HG03442 (cell line): ENCODE measurements around the gene DKK2.

Source experiments
- ATAC-seq: cut with Tn5 transposase; IDR thresholded peaks from one replicate; pipeline ENCODE4 v1.9.1; 2021; ENCODE audit warnings: mild to moderate bottlenecking, moderate library complexity; ENCODE audit not compliant: unreplicated experiment

DKK2 gene

DNA sequence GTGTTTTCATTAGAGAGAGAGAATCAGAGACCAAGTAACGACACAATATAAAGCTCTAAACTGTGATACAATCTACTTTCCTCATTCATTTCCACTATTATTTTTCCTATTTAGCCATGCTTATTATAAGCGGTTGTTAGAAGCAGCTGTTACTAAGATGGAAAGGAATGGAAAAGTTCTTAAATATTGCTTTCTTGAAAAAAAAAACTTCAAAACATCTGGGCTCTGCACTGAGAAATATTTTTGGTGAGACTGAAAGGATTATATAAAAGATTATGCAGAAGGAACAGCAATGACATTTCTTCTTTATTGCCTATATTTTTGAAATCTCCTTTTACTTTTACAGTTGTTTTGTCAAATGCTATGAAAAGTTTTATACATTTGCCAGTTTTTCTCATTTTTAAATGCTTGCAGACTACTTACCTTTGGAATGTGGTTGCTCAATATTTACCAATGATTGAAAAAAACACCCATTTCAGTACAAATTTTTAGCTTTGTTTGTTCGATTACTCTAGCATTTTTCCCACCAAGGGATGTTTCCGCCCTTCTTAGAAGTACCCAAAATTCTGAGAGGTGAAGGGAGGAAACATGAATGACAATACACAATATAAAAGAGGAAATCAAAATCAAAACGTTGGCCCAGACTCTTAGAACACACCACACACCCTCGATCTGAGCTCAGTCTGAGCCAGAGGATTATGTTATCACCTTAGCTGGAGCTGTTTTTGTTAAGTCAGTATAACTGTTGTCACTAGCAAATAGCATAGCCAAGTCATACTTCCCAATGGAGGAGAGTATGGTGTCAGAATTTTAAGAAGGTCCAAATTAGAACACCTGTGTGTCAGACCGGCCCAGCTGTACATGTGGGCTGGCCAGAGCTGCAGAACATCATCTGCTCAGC lies 18.4 kb downstream of the DKK2 start:
- no peak for ATAC-seq

DNA sequence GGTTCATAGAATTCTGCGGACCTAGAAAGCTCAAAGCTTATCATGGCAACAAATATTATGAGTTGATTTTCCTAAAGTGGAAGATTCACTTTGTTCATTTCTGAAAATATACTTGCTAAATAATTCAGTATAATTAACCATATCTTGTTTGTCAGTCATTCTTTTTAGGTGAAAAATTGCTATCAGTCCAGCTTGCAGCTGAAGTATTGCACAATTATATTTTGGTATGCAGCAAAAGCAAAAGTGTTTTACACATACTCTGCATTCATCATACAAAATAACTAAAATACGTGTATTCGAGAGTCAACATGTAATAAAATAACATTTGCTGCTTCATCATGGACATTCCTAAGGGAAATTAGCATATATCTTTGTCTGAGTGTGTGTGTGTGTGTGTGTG lies 24.8 kb downstream of the DKK2 start:
- ATAC-seq: no peak

DNA sequence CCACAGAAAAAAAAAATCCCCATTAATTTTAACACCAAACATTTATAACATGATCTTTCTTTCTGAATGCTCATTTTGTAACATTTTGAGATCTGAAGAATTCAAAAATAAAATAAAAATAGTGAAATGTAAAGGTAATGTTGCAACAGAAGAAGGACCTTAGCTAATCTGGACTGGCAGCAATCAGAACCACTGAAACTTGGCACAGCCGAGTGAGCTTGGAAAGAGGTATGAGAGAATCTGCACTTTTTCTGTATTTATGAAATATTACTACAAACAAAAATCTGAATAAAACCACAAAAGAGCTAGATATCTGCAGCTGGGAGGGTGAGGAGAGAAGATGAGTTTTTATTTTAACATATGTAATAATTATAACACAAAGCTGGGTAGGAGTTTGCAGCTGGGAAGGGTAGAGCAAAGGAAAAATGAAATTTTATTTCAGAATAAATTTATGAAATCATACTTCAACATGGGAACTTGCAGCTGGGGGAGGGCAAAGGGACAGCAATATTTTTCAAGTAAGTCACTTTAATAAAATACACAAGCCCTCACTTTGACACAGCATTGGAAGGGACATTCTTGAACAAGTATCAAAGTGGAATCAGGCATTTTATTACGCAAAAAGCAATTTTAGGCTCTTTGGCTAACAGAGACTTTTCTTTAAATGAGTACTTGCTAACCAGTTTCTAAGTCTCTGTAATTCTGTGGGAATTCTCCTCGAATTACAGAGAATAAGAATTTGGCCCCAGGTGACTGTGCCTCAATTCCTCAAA lies 26.7 kb downstream of the DKK2 start:
- ATAC-seq: no peak

DNA sequence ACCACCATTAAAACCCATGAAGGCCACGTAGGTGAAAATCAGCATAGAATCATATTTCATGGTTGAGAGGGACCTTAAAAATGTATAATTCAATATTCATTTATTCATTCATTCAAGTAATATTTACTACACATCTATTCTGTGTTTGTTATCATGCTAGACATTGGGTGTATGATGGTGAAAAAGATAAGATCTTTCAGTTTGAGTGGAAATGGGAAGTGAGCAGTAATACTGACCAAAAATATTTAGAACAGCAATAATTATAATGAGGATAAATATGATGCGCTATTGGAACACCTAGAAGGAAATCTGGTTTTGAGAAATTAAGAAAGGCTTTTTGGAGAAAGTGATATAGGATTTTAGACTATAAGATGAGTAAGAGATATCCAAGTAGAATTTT lies 28.0 kb downstream of the DKK2 start:
- no peak for ATAC-seq

DNA sequence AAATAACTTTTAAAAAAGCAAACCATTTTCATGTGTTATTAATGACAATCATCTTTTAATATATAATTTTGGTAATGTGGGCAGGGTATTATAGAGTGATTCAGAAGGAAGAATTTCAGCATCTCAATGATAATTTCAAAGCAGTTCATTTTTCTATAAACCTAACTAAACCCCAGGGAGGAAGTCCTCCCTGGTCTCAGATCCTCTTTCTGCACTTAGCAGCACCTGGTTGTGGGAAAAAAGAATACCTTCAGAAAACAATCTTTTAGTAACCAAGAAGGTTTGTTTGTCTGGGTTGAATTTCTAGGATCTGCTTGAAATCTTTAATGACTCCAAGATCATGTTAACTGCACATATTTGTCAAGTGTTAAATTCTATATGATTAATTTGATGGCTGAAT lies 29.9 kb downstream of the DKK2 start:
- ATAC-seq: no peak

DNA sequence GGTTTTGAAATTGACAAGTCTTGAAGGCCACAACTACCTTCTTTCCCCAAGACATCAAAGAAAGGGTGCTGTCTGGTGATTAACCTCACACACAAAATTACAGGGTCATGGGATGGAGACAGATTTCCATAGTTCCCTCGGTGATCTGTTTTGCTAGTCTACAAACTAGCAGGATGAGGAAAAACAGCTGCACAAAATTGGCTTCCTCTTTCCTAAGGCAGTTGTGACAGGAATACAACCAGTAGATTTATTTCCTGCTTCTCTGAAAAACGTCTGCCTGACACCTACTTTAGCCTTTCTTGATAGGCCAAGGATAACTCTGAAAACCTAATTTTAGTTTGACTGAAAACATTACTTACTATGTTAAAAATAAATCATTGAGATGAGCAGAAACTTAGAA lies 39.6 kb downstream of the DKK2 start:
- ATAC-seq: no peak

DNA sequence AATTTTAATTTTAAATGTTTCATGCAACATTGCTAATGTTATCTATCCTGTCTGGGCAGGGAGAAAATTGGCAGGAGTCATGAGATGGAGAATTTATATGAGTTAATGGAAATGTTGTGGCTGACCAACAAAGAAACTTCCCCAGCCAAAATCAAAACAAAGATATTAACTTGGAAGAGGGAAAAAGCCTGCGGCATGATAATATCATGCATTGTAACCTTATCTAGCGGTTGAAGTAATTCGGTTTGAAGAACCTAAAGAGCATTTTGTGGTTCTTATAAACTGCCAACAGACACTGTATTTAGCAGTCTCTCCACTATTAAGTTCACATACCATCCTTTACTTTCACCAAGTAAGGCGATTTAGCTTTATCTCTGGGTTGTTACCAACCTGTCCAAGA lies 42.3 kb downstream of the DKK2 start:
- no peak for ATAC-seq

DNA sequence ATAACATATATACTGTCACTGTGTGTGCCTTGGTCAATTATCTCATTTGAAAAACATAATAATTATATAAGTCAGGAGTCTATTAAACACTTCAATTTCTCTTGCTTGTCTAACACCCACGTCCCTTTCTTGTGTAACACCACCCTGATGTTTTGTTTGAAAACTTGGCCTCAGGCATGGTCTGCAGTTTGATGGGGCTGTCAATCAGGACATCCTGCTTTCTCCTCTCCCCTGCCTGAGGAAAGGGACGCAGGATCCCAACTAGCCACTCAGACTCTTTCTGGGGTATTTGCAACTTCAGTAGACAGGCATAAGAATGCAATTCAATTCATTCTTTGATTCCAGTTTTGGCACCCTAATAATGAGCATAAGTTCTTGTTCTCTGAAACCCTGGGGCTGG lies 48.8 kb downstream of the DKK2 start:
- no peak for ATAC-seq

DNA sequence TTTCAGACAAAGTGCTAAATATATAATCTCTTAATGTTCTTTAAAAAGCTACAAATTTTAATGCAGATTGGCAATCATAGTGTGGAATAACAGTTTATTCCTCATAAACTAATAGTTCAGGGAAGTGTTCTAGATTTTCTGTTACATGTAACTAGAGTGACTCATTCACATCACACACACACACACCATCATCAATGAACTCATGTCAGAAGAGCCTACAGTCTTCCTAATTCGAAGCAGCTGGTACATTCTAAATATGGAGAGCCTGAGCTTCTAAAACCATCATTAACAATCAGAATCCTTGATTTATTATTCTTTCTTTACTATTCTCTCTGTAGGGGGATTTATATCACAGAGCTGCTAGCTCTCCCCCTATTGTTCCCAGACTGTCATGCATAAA lies 49.6 kb downstream of the DKK2 start:
- no peak for ATAC-seq

DNA sequence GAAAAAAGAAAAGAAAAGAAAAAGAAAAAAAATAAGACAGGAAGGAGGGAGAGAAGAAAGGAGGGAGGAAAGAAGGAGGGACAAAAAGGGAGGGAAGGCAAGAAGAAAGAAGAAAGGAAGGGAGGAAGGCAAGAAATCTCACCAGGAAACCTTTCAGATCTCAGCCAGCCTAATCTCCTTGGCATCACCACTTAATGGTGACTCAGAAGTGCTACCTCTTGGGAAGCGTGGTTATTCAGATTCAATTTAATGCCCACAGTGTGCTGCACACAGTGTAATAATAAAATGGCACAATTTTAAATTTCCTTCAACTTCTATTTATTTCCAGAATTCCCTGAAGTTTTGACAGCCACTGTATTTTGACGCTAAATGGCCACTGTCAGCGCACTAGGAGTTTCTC lies 50.3 kb downstream of the DKK2 start:
- no peak for ATAC-seq

DNA sequence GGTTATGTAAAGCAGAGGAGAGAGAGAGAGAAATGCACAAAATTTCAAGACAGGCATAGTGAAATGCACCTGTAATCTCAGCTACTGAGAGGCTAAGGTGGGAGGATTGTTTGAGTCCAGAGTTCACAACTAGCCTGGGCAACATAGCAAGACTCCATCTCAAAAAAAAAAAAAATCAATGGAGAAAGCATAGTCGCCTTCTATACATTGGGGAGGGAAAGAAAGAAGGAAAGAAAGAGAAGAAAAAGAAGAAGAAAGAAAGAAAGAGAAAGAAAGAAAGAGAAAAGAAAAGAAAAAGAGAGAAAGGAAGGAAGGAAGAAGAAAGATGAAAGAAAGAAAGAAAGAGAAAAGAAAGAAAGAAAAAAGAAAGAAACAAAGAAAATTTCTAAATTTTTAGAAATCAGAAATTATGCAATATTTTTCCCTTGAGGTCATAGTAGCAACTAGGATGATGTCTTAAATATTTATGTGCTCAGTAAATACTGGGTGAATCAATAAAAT lies 53.4 kb downstream of the DKK2 start:
- no peak for ATAC-seq

DNA sequence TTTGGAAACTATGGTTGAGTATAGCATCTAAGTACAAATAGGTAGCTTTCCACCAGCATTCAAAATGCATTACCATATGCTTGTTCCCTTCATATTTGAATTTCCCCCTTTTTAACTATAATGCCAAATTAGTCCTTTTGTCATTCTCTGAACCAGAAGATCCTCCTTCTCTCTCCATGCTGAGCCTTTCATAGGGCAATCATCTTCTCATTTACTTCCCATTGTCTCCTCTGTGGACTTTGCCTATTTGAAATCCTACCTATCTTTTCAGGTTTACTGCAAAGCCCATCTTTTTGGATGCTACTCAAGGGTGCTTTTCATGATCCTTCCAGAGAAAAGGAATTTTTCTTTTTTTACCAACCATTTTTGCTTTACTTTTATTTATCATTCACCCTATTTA lies 54.7 kb downstream of the DKK2 start:
- ATAC-seq: no peak

DNA sequence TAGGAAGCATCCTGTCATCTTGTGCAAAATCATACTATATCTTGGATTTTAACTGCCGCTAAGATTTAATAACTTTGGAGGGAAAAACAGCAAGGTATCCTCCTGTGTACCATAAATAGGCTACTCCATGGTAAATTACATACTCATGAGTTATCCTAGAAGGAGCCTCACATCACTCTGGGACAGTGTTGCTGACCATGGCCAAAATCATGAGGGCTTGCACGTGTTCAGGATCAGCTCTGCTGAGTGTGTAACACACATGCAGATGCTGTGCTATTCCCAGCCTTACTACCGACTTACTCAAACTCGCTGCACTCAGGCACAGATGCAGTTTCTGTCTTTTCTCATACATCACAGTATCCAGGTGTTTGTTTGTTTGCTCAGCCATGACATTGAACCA lies 56.6 kb downstream of the DKK2 start:
- ATAC-seq: no peak

DNA sequence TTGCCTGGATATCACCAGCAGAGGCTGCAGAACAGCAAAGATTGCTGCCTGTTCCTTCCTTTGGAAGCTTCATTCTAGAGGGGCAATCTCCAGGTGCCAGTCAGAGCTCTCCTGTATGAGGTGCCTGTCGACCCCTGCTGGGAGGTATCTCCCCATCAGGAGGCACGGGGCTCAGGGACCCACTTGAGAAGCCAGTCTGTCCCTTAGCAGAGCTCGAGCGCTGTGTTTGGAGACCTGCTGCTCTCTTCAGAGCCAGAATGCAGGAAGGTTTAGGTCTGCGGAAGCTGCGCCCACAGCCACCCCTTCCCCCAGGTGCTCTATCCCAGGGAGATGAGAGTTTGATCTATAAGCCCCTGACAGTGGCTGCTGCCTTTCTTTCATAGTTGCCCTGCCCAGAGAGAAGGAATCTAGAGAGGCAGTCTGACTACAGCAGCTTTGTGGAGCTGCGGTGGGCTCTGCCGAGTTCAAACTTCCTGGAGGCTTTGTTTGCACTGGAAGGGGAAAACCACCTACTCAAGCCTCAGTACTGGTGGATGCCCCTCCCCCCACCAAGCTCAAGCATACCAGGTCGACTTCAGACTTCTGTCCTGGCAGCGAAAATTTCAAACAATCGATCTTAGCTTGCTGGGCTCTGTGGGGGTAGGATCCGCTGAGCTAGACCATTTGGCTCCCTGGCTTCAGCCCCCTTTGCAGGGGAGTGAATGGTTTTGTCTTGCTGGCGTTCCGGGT lies 57.9 kb downstream of the DKK2 start:
- no peak for ATAC-seq

DNA sequence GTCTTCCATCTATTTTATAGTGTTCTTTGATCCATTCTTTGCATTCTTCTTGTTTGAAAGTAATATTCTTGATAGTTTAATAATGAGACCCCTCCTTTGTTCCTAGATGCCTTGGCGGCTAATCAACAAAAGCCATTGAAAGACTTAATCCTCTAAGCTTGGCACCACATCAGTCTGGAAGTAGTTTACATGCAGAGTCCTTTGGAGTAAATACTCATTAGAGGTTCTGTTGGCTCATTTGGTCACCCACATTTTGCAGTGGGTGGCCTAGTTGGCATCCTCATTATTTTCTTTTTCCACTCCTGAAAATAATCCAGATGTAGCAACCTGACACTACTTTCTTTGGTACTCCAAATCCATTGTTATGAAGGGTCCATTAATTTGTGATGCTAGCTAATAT lies 64.5 kb downstream of the DKK2 start:
- ATAC-seq: no peak

DNA sequence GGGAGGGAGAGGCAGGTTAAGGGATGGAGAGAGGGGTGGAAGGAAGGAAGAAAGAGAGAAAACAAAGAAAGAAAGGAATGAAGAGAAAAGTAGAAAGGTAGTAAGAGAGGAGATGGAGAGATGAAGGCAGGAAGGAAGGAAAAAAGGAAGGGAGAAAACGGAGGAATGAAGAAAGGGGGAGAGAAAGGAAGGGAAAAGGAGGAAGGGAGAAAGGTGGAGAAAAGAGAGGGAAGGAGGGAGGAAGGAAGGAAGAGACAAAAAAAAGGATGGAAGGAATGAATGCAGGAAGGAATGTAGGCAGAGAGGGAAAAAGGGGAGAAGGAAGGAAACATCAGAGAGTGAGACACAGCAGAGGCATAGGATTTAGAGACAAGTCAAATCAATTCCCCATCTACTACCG lies 68.2 kb downstream of the DKK2 start:
- no peak for ATAC-seq

DNA sequence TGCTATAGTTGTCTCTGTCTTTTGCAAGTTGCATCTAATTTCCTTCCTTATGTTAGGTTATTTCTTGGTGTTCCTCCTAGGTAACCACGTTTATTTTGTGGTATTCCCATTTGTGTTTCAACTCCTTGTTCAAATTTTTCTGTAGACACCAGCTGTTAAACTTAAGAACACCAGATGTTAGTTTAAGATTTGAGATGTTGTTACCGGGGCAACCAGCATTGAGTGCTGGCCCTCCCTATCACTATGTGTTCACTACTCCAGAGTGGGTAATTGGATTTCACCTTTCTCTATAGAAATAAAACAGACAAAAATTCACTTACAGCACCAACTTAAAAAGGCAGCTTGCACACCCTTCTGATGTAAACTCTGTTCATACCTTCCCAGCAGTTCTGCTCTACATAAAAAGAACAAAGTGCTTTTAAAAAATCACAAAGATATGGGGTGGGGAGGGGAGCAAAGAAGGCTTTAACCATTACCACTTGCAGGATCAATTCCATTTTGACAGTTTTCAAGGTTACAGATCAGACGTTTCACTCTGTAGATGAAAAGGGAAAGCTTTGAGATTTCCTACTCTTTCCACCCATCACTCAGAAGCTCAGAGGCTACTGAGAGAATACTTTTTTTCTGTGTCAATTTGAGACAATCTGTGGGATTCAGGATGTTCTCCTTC lies 82.9 kb downstream of the DKK2 start:
- ATAC-seq: no peak

DNA sequence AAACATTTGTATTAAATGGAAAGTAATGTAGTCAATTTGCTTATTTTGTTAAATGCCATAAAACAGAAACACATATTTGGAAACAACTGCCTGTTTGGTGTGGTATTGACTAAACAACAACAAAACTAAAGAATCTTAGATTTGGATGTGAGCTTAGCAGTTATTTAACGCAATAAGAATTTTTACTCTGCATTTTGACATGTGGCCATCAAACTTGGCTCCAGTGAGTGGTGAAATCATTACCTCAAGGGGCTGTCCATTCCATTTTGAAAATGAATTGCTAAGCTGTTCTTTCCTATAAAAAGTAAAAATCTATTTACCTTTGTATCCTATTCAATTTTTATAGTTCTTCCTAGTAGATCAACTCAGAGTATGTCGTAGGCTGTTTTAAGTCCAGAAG lies 84.2 kb downstream of the DKK2 start:
- no peak for ATAC-seq

DNA sequence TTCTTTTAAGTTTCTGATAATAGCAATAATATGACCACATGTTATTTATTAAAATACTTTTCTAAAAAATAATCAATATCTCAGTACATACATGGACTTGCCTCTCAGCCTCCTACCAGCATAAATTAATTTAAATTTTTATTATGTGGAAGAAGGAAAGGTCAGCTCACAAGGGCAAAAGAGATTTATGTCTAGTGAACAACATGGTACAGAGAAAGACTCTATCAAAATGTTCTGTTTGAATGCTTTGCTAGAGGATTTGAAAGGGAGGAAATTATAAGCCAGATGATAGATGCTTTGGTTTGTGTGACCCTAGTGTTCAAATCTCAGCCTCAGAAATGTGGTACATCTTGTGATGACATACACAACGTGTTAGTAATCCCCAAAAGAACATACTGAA lies 94.3 kb downstream of the DKK2 start:
- no peak for ATAC-seq

DNA sequence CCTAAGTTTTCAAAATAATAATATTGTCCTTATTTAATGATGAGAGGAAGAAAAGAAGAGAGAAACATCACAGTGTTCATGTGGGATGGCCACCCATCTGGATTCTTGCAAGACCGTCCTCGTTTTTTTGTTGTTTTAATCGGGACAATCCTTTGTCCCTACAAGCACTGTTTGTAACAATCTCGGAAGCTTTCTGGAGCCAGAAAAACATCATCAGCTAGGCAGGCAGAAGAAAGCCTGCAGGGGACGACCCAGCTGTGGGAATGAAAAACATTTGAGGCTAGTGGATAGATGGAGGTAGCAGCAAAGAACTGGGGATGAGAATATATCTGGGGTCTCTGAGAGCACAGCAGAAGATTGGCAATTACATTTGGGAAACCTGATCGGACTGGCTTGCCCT lies 105.6 kb downstream of the DKK2 start:
- no peak for ATAC-seq

DNA sequence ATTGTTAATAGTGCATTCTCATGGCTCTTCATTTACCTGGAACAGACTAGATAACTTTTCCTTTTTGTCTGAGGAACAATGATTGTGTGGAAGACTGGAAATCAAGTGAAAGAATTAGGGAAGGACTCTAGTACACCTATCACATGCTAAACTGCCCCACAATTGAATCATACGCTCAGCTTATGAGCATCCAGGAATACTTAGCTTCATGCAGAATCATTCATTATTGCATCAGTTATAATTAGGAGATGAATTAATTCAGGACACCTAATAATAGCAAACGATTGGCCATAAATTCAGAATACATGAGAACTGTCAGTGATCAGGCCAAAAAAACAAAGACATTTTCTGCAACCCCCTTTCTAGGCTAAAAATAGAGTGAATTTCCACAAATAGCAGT lies 106.9 kb downstream of the DKK2 start:
- ATAC-seq: no peak
